Measurements from ENCODE around the gene CLIP1.

CLIP1 gene

DNA sequence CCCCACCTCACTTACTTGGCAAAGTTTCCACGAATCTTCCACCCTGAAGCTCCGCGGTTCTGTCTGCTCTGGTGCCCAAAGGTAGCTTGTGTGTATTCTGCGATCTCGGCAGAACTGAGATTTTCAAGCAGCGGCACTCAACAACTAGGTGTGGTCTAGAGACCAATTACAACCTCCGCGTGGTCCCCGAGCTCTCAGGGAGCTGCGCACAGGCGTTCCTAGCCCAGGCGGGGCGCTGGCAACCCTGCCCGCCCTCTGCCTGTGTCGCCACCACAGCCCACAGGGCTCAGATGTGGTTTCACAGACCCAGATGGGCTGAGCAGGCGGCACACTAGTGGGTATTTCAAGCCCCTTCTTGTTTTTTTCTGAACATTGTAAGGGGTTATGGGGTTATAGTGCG is 195.1 kb downstream of the CLIP1 start:
- TF ChIP-seq, protein P1, sequence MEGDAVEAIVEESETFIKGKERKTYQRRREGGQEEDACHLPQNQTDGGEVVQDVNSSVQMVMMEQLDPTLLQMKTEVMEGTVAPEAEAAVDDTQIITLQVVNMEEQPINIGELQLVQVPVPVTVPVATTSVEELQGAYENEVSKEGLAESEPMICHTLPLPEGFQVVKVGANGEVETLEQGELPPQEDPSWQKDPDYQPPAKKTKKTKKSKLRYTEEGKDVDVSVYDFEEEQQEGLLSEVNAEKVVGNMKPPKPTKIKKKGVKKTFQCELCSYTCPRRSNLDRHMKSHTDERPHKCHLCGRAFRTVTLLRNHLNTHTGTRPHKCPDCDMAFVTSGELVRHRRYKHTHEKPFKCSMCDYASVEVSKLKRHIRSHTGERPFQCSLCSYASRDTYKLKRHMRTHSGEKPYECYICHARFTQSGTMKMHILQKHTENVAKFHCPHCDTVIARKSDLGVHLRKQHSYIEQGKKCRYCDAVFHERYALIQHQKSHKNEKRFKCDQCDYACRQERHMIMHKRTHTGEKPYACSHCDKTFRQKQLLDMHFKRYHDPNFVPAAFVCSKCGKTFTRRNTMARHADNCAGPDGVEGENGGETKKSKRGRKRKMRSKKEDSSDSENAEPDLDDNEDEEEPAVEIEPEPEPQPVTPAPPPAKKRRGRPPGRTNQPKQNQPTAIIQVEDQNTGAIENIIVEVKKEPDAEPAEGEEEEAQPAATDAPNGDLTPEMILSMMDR (conservative IDR thresholded peaks at IDR 0.05; ENCODE audit: low read depth, low read length) = no peak
- H3K9ac ChIP-seq = no peak overlapping the region

DNA sequence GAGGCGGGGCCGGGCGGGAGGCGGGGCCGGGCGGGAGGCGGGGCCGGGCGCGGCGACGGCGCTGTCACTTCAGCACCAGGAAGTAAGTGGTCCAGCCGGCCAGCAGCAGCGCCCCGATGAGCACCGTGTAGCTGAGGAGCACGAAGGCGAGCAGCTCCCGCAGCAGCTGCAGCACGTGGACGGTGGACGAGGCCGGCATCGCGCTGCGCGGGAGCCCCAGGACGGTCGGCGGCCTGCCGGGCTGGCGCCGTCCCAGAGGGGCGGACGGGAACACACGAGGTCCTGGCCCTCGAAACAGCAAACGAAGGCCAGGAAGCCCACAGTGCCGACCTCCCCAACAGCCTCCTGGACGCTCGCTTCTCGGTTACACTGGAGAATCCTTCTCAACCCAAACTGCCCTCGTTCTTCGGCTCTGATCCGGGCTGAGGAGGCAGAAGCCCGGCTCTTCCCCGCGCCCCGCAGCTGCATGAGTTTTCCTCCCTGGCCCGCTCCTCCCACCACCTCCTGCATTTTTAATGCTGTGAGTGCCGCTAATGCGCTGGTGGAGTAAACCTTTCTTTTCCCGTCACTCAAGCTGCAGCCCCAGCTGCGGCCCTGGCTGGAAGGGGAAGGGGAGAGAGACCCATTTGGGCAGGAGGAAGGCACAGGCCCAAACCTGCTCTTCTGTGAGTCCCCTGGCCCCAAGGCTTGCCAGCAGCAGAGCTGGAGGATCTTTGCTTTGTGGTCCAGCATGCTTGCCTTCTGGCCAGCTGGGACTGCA is 195.9 kb downstream of the CLIP1 start:
- Histone ChIP-seq H4K20me1 (ENCODE audit: insufficient read depth) (no peaks in the 10 kb centered on the region), H3K27ac (no peak overlapping the region), H3K4me1 (ENCODE audit: low read depth, poor library complexity, severe bottlenecking) (peaks cover 8% of the 10 kb centered on the region), H3K36me3 (ENCODE audit: insufficient read depth) (no peaks in the 10 kb centered on the region), H3K4me2 (no peak overlapping the region), H3K9ac (no peak overlapping the region), H3K79me2 (ENCODE audit: insufficient read depth, low read depth) (peaks cover 20% of the 10 kb centered on the region; the same call in 1 of the 2 replicates), H2AFZ (ENCODE audit: low read depth) (no peak overlapping the region), H3K27me3 (ENCODE audit: insufficient read depth, low read depth) (no peaks in the 10 kb centered on the region), H3K4me3 (IDR thresholded peaks at IDR 0.05; ENCODE audit: insufficient read depth, low read depth, low read length) (no peak overlapping the region)
- TF ChIP-seq, protein P1 (conservative IDR thresholded peaks at IDR 0.05; ENCODE audit: low read depth, low read length) = no peak

More for the DNA sequence above, 195.1 kb downstream of the CLIP1 start:
- no peaks in the 10 kb centered on the region for H4K20me1 ChIP-seq (ENCODE audit: insufficient read depth)
- H3K4me2 ChIP-seq = no peak overlapping the region
- H3K27ac ChIP-seq = no peak overlapping the region
- no peak overlapping the region for H2AFZ ChIP-seq (ENCODE audit: low read depth)
- no peak overlapping the region for H3K4me3 ChIP-seq (IDR thresholded peaks at IDR 0.05; ENCODE audit: insufficient read depth, low read depth, low read length)
- H3K4me1 ChIP-seq (ENCODE audit: low read depth, poor library complexity, severe bottlenecking) = peaks cover 9% of the 10 kb centered on the region
- no peaks in the 10 kb centered on the region for H3K36me3 ChIP-seq (ENCODE audit: insufficient read depth)
- H3K27me3 ChIP-seq (ENCODE audit: insufficient read depth, low read depth) = no peaks in the 10 kb centered on the region
- peaks cover 20% of the 10 kb centered on the region; the same call in 1 of the 2 replicates for H3K79me2 ChIP-seq (ENCODE audit: insufficient read depth, low read depth)

DNA sequence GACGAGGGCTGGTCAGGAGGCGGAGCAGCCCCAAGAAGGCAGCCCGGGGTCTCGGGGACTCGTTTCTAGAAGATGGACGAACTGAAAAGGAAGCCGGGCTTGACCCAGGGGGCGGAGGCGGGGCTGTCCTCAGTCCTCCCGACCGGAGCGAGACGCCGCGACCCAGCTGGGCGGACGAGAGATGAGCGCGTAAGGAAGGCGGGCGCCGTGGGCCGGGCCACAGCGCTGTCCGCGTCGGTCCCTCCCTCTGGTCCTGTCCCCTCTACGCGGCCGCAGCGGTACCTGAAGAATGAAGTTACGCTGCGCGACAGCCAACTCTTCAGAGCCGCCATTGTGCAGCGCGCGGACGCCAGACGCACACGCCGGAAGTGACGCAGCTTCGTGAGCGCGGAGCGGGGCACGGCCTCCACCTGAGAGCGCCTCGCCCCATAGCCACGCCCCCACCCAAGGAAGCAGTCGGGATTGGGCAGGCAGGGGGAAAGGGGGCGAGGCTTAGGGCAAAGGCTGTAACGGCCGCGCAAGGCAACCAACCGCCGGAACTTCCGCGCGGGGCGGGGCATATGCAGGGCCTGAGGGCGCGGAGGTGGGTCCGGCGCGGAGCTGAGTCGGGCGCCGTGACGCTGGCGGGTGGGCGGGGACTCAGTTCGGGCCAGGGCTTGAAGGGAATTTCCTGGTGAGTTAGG is 196.6 kb downstream of the CLIP1 start, which contains the start of gene DIABLO:
Gene DIABLO (minus strand): TSS at position 370 of the 683 bp plus-strand sequence. CDS start 38 bp downstream, at position 332.
- Histone ChIP-seq H2AFZ (ENCODE audit: low read depth) (peak within 1 kb of the TSS; percentile 66; the same call in 1 of the 2 replicates), H3K9ac (peak within 1 kb of the TSS; percentile 69), H4K20me1 (ENCODE audit: insufficient read depth) (no peaks in the 10 kb centered on the region), H3K27ac (peak within 1 kb of the TSS; percentile 66), H3K27me3 (ENCODE audit: insufficient read depth, low read depth) (no peaks in the 10 kb centered on the region), H3K4me1 (ENCODE audit: low read depth, poor library complexity, severe bottlenecking) (peaks cover 3% of the 10 kb centered on the region), H3K4me2 (peak within 1 kb of the TSS; percentile 26), H3K36me3 (ENCODE audit: insufficient read depth) (no peaks in the 10 kb centered on the region), H3K79me2 (ENCODE audit: insufficient read depth, low read depth) (peaks cover 20% of the 10 kb centered on the region; the same call in 1 of the 2 replicates), H3K4me3 (IDR thresholded peaks at IDR 0.05; ENCODE audit: insufficient read depth, low read depth, low read length) (no peak within 1 kb of the TSS)
- TF ChIP-seq, protein P1 (conservative IDR thresholded peaks at IDR 0.05; ENCODE audit: low read depth, low read length) = no peak
